ENCODE data around the gene ANKRD37.

The ANKRD37 gene

GRCh38 chr4:185424905-185425646, 28.4 kb downstream of the ANKRD37 start:
- no peak for DNase-seq

GRCh38 chr4:185425647-185426352, 29.2 kb downstream of the ANKRD37 start, which contains the start of gene UFSP2:
UFSP2 (minus strand) TSS chr4:185425964; CDS start chr4:185425868, 96 bp downstream.
- peak; percentile 69 to 78 for DNase-seq

GRCh38 chr4:185426960-185427688, 30.5 kb downstream of the ANKRD37 start:
- no peak for DNase-seq

GRCh38 chr4:185429660-185430059, 33.0 kb downstream of the ANKRD37 start:
- DNase-seq, result no peak

- DNase-seq, result no peak
Observed at GRCh38 chr4:185435466-185435865, 38.8 kb downstream of the ANKRD37 start.

GRCh38 chr4:185437809-185438208, 41.2 kb downstream of the ANKRD37 start:
- DNase-seq, result no peak

- DNase-seq, result no peak
Observed at GRCh38 chr4:185441479-185441878, 44.8 kb downstream of the ANKRD37 start.

- DNase-seq, result no peak
Observed at GRCh38 chr4:185445209-185445608, 48.6 kb downstream of the ANKRD37 start.

Measured in NCI-H524 (cell line).